Tibial nerve (tissue), 3 donors: ENCODE data around the gene SUN2.

Experiments
- POLR2A ChIP-seq, 2 donors: fragments of 450-650 bp; IDR thresholded peaks; one replicate each; pipeline ENCODE4 v1.6.1; 2017; ENCODE audit warnings: antibody characterized with exemption in 2 of 2, mild to moderate bottlenecking in 2 of 2, moderate library complexity in 2 of 2
- TF ChIP-seq, protein P1 (sequence below), 5 experiments: fragments of 200-600 bp in 3 of 5; fragments of 450-650 bp in 2 of 5; sonication (generic) in 3 of 5; IDR thresholded peaks; one replicate each; pipeline ENCODE4 v1.5.1; 2016 to 2019; ENCODE audit warnings: antibody characterized with exemption in 5 of 5, mild to moderate bottlenecking in 3 of 5, moderate library complexity in 2 of 5

DNA sequence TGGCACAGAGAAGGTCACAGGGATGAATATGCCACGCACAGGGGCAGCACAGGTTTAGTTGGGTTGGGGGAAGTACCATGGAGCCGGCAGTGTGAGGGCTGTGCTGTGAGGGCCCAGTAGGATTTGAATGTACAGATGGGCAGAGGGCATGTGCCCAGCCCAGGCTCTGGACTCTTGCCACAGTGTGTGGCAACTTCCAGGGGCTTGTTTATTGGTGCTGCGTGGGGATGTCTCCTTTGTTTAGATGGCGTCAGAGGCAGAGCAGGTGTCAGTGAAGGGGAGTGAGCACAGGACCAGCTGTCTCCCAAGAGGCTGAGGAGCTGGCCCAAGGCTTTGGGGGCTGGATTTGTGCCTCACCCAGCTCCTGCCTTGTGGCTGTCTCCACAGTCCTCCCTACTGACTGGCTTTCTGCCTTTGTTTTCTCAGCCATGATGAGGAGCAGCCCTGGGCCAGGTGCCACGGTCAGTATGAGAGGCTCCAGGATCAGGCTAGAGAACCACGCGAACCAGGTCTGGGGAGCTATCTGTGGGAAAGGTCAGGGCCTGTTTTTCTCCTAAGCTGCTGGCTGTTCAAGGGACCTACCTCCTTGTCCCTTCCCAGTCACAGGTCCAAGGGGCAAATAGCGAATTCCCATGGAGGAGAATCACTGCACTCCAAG, 21.9 kb downstream of the SUN2 start:
- TF ChIP-seq, protein P1, sequence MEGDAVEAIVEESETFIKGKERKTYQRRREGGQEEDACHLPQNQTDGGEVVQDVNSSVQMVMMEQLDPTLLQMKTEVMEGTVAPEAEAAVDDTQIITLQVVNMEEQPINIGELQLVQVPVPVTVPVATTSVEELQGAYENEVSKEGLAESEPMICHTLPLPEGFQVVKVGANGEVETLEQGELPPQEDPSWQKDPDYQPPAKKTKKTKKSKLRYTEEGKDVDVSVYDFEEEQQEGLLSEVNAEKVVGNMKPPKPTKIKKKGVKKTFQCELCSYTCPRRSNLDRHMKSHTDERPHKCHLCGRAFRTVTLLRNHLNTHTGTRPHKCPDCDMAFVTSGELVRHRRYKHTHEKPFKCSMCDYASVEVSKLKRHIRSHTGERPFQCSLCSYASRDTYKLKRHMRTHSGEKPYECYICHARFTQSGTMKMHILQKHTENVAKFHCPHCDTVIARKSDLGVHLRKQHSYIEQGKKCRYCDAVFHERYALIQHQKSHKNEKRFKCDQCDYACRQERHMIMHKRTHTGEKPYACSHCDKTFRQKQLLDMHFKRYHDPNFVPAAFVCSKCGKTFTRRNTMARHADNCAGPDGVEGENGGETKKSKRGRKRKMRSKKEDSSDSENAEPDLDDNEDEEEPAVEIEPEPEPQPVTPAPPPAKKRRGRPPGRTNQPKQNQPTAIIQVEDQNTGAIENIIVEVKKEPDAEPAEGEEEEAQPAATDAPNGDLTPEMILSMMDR (IDR thresholded peaks at IDR 0.05): no peak
- no peak for TF ChIP-seq POLR2A (IDR thresholded peaks at IDR 0.05)
